ENCODE measurements around the gene URB2. TPM values are rescaled to one million over a fixed set of nuclear protein-coding genes. Genes with fewer than 3 reads are reported as not detected.

The URB2 gene
- total and polyA plus RNA-seq, 2 experiments from 2014 or later, result 7.6 to 44.3 TPM

DNA sequence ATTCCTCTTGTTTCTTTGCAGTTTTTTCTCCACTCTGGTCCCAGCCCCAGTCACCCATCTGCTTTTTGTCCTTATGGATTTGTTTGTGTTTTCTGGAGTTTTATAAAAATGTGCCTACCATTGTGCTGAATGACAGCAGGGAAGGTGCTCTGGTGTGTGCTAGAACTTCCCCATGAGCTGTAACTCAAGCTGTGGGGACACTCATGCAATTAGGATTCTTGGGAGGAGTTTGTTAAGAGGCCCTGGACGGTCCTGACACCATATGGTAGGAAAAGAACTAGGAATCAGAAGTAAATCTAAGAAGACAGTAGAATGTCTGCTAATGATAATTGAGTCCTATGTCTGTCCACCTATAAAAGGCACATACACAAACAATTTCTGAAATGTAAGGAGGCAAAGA, 27.4 kb downstream of the URB2 start:
- Mint-ChIP-seq H3K4me1 (no peaks in the 10 kb centered on the region), H3K27ac (no peak overlapping the region), H3K4me3 (no peak overlapping the region), H3K27me3 (ENCODE audit: insufficient read depth, low read depth, poor library complexity) (no peaks in the 10 kb centered on the region), H3K9me3 (no peaks in the 10 kb centered on the region), H3K36me3 (ENCODE audit: low read depth) (peaks cover 77% of the 10 kb centered on the region)
- H3K27me3 ChIP-seq (ENCODE audit: insufficient read depth), result no peaks in the 10 kb centered on the region
- H2AFZ ChIP-seq, result no peak overlapping the region
- H3K27ac ChIP-seq (ENCODE audit: low read depth), result no peak overlapping the region
- H3K4me1 ChIP-seq (ENCODE audit: insufficient read depth), result no peaks in the 10 kb centered on the region
- H3K9me2 ChIP-seq (ENCODE audit: insufficient read depth), result no peaks in the 10 kb centered on the region
- DNase-seq (ENCODE audit: low spot score) (no peak), ATAC-seq (no peak)
- no peak for TF ChIP-seq CTCF (conservative IDR thresholded peaks at IDR 0.05; ENCODE audit: low read depth in 2 of 2)
- TF ChIP-seq, protein P1, sequence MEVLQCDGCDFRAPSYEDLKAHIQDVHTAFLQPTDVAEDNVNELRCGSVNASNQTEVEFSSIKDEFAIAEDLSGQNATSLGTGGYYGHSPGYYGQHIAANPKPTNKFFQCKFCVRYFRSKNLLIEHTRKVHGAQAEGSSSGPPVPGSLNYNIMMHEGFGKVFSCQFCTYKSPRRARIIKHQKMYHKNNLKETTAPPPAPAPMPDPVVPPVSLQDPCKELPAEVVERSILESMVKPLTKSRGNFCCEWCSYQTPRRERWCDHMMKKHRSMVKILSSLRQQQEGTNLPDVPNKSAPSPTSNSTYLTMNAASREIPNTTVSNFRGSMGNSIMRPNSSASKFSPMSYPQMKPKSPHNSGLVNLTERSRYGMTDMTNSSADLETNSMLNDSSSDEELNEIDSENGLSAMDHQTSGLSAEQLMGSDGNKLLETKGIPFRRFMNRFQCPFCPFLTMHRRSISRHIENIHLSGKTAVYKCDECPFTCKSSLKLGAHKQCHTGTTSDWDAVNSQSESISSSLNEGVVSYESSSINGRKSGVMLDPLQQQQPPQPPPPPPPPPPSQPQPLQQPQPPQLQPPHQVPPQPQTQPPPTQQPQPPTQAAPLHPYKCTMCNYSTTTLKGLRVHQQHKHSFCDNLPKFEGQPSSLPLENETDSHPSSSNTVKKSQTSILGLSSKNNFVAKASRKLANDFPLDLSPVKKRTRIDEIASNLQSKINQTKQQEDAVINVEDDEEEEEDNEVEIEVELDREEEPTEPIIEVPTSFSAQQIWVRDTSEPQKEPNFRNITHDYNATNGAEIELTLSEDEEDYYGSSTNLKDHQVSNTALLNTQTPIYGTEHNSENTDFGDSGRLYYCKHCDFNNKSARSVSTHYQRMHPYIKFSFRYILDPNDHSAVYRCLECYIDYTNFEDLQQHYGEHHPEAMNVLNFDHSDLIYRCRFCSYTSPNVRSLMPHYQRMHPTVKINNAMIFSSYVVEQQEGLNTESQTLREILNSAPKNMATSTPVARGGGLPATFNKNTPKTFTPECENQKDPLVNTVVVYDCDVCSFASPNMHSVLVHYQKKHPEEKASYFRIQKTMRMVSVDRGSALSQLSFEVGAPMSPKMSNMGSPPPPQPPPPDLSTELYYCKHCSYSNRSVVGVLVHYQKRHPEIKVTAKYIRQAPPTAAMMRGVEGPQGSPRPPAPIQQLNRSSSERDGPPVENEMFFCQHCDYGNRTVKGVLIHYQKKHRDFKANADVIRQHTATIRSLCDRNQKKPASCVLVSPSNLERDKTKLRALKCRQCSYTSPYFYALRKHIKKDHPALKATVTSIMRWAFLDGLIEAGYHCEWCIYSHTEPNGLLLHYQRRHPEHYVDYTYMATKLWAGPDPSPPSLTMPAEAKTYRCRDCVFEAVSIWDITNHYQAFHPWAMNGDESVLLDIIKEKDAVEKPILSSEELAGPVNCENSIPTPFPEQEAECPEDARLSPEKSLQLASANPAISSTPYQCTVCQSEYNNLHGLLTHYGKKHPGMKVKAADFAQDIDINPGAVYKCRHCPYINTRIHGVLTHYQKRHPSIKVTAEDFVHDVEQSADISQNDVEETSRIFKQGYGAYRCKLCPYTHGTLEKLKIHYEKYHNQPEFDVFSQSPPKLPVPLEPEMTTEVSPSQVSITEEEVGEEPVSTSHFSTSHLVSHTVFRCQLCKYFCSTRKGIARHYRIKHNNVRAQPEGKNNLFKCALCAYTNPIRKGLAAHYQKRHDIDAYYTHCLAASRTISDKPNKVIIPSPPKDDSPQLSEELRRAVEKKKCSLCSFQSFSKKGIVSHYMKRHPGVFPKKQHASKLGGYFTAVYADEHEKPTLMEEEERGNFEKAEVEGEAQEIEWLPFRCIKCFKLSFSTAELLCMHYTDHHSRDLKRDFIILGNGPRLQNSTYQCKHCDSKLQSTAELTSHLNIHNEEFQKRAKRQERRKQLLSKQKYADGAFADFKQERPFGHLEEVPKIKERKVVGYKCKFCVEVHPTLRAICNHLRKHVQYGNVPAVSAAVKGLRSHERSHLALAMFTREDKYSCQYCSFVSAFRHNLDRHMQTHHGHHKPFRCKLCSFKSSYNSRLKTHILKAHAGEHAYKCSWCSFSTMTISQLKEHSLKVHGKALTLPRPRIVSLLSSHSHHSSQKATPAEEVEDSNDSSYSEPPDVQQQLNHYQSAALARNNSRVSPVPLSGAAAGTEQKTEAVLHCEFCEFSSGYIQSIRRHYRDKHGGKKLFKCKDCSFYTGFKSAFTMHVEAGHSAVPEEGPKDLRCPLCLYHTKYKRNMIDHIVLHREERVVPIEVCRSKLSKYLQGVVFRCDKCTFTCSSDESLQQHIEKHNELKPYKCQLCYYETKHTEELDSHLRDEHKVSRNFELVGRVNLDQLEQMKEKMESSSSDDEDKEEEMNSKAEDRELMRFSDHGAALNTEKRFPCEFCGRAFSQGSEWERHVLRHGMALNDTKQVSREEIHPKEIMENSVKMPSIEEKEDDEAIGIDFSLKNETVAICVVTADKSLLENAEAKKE (CRISPR knock-in tag; IDR thresholded peaks at IDR 0.05), result no peak
- no peak for TF ChIP-seq ZNF331 (CRISPR knock-in tag; IDR thresholded peaks at IDR 0.05; ENCODE audit: low read depth)
- TF ChIP-seq CREB1 (CRISPR knock-in tag; IDR thresholded peaks at IDR 0.05; ENCODE audit: low read depth), result no peak
- TF ChIP-seq POLR2AphosphoS5 (IDR thresholded peaks at IDR 0.05; ENCODE audit: low read depth), result no peak
- TF ChIP-seq, protein P2, sequence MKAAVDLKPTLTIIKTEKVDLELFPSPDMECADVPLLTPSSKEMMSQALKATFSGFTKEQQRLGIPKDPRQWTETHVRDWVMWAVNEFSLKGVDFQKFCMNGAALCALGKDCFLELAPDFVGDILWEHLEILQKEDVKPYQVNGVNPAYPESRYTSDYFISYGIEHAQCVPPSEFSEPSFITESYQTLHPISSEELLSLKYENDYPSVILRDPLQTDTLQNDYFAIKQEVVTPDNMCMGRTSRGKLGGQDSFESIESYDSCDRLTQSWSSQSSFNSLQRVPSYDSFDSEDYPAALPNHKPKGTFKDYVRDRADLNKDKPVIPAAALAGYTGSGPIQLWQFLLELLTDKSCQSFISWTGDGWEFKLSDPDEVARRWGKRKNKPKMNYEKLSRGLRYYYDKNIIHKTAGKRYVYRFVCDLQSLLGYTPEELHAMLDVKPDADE (IDR thresholded peaks at IDR 0.05), result no peak
- TF ChIP-seq NANOG (IDR thresholded peaks at IDR 0.05; ENCODE audit: borderline replicate concordance), result no peak
- no peak for TF ChIP-seq ZNF114 (CRISPR knock-in tag; IDR thresholded peaks at IDR 0.05)
- TF ChIP-seq, protein P3, sequence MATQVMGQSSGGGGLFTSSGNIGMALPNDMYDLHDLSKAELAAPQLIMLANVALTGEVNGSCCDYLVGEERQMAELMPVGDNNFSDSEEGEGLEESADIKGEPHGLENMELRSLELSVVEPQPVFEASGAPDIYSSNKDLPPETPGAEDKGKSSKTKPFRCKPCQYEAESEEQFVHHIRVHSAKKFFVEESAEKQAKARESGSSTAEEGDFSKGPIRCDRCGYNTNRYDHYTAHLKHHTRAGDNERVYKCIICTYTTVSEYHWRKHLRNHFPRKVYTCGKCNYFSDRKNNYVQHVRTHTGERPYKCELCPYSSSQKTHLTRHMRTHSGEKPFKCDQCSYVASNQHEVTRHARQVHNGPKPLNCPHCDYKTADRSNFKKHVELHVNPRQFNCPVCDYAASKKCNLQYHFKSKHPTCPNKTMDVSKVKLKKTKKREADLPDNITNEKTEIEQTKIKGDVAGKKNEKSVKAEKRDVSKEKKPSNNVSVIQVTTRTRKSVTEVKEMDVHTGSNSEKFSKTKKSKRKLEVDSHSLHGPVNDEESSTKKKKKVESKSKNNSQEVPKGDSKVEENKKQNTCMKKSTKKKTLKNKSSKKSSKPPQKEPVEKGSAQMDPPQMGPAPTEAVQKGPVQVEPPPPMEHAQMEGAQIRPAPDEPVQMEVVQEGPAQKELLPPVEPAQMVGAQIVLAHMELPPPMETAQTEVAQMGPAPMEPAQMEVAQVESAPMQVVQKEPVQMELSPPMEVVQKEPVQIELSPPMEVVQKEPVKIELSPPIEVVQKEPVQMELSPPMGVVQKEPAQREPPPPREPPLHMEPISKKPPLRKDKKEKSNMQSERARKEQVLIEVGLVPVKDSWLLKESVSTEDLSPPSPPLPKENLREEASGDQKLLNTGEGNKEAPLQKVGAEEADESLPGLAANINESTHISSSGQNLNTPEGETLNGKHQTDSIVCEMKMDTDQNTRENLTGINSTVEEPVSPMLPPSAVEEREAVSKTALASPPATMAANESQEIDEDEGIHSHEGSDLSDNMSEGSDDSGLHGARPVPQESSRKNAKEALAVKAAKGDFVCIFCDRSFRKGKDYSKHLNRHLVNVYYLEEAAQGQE (IDR thresholded peaks at IDR 0.05; ENCODE audit: unreplicated experiment), result no peak
- TF ChIP-seq EZH2 (IDR thresholded peaks at IDR 0.05; ENCODE audit: low read depth, unreplicated experiment), result no peak
- no peak for TF ChIP-seq STAT1 (IDR thresholded peaks at IDR 0.05; ENCODE audit: unreplicated experiment)
- TF ChIP-seq EZH2phosphoT487 (IDR thresholded peaks at IDR 0.05; ENCODE audit: unreplicated experiment), result no peak
- TF ChIP-seq JUNB (IDR thresholded peaks at IDR 0.05; ENCODE audit: unreplicated experiment), result no peak
- peaks cover 62% of the 10 kb centered on the region for H3K36me3 ChIP-seq (ENCODE audit: insufficient read depth)
- no peaks in the 10 kb centered on the region for H3F3A ChIP-seq (replicated peaks; ENCODE audit: low read depth)
- no peak overlapping the region for H3K4me2 ChIP-seq
- H3K79me2 ChIP-seq (replicated peaks; ENCODE audit: insufficient read depth), result no peaks in the 10 kb centered on the region; the same call in 1 of the 2 replicates
- peaks cover 24% of the 10 kb centered on the region; the same call in 1 of the 2 replicates for H4K20me1 ChIP-seq (replicated peaks; ENCODE audit: insufficient read depth)
- H3K4me3 ChIP-seq, result no peak overlapping the region
